Bronchial epithelial cell (primary cell): ENCODE data around the gene DEAF1. TPM values are rescaled to one million over a fixed set of nuclear protein-coding genes. Genes with fewer than 3 reads are reported as not detected.

Source experiments
- DNase-seq: peaks from one replicate; pipeline ENCODE4 v3.0.0-alpha.2; 2010; ENCODE audit warnings: low read depth
- FAIRE-seq: peaks from 2 replicates; lab custom pipeline; 2011; peaks lifted over from hg19 to GRCh38; lab: Jason Lieb, UNC
- H3K27me3 ChIP-seq: 2 replicates; pipeline ENCODE4 v1.5.1; 2011; ENCODE audit warnings: low read length; ENCODE audit not compliant: control insufficient read depth, insufficient read depth
- H3K36me3 ChIP-seq: 2 replicates; pipeline ENCODE4 v1.5.1; 2011; ENCODE audit warnings: low read length; ENCODE audit not compliant: control insufficient read depth, insufficient read depth
- H3K4me3 ChIP-seq: 2 replicates; pipeline ENCODE4 v1.5.1; 2011; ENCODE audit warnings: mild to moderate bottlenecking, low read depth, low read length, control low read depth
- total RNA-seq: library from RNA; depleted of rRNA; stranded (reverse); fragments of >200 nt; gene quantifications from 2 replicates; pipeline ENCODE4 v1.2.1, GENCODE V29; 2014
- TF ChIP-seq, protein P1 (sequence below): IDR thresholded peaks from 2 replicates; pipeline ENCODE4 v1.5.1; 2011; ENCODE audit warnings: mild to moderate bottlenecking, moderate library complexity, low read length, control low read depth, inconsistent platforms; ENCODE audit not compliant: insufficient read depth, severe bottlenecking

Gene DEAF1
- total RNA-seq, 1 donor from 2014 or later: 23.4 TPM

DNA sequence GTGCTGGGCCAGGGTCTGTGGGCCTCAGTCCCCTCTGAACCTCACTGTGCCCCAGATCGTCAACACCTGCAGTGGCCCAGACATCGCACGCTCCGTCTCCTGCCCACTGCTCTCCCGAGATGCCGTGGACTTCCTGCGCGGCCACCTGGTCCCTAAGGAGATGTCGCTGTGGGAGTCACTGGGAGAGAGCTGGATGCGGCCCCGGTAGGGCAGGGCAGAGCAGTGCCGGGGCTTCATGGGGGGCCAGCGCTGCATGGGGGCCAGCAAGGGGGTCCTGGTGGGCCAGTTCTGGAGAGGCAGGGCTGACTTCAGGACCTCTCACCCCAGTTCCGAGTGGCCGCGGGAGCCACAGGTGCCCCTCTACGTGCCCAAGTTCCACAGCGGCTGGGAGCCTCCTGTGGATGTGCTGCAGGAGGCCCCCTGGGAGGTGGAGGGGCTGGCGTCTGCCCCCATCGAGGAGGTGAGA, 27.4 kb upstream of the DEAF1 start:
- Histone ChIP-seq H3K27me3 (no peaks in the 10 kb centered on the region), H3K36me3 (peaks cover 42% of the 10 kb centered on the region), H3K4me3 (no peak overlapping the region)
- TF ChIP-seq, protein P1, sequence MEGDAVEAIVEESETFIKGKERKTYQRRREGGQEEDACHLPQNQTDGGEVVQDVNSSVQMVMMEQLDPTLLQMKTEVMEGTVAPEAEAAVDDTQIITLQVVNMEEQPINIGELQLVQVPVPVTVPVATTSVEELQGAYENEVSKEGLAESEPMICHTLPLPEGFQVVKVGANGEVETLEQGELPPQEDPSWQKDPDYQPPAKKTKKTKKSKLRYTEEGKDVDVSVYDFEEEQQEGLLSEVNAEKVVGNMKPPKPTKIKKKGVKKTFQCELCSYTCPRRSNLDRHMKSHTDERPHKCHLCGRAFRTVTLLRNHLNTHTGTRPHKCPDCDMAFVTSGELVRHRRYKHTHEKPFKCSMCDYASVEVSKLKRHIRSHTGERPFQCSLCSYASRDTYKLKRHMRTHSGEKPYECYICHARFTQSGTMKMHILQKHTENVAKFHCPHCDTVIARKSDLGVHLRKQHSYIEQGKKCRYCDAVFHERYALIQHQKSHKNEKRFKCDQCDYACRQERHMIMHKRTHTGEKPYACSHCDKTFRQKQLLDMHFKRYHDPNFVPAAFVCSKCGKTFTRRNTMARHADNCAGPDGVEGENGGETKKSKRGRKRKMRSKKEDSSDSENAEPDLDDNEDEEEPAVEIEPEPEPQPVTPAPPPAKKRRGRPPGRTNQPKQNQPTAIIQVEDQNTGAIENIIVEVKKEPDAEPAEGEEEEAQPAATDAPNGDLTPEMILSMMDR: no peak
- FAIRE-seq (no peak), DNase-seq (no peak)

DNA sequence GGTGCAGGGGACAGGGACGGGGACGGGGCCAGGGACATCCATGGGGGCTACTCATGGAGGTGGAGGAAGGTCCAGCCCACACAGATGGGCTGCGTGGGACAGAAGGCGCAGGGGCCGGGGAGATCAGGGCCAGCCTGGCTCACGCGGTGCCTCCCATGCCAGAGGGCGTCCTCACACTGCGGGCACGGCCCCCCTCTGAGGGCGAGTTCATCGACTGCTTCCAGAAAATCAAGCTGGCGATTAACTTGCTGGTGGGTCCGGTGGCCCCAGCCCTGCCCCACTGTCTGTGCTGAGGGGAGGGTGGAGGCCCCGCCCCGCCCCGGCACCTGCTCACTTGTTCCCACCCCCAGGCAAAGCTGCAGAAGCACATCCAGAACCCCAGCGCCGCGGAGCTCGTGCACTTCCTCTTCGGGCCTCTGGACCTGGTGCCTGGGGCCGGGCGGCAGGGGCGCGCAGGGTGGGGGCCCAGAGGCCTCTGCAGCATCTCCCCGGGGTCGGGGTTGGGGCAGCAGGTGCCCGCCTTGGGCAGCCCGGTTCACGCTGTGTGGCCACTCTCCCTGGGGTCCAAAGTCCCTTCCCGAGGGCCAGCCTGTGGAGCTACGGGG, 26.8 kb upstream of the DEAF1 start:
- no peak for FAIRE-seq
- H3K36me3 ChIP-seq: peaks cover 40% of the 10 kb centered on the region

DNA sequence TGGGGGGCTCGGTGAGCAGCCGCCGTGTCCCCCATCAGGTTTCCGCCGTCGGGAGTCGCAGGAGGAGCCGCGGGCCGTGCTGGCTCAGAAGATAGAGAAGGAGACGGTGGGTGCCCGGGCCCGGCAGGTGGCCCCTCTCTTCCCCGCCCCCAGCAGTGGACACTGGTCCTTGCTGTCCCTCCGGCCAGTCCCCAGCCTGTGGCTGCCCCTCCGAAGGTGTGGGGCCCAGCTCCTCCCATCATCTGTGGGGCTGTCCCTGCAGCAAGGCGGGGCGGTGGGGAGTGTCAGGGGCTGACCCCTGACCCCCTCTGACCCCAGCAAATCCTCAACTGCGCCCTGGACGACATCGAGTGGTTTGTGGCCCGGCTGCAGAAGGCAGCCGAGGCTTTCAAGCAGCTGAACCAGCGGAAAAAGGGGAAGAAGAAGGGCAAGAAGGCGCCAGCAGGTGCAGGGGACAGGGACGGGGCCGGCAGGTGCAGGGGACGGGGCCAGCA, 26.3 kb upstream of the DEAF1 start:
- TF ChIP-seq, protein P1: no peak
- no peak for DNase-seq
- Histone ChIP-seq H3K27me3 (no peaks in the 10 kb centered on the region), H3K36me3 (peaks cover 40% of the 10 kb centered on the region), H3K4me3 (no peak overlapping the region)
- FAIRE-seq: no peak

More for the DNA sequence above, 26.8 kb upstream of the DEAF1 start:
- Histone ChIP-seq H3K4me3 (no peak overlapping the region), H3K27me3 (no peaks in the 10 kb centered on the region)
- no peak for DNase-seq
- TF ChIP-seq, protein P1: no peak

DNA sequence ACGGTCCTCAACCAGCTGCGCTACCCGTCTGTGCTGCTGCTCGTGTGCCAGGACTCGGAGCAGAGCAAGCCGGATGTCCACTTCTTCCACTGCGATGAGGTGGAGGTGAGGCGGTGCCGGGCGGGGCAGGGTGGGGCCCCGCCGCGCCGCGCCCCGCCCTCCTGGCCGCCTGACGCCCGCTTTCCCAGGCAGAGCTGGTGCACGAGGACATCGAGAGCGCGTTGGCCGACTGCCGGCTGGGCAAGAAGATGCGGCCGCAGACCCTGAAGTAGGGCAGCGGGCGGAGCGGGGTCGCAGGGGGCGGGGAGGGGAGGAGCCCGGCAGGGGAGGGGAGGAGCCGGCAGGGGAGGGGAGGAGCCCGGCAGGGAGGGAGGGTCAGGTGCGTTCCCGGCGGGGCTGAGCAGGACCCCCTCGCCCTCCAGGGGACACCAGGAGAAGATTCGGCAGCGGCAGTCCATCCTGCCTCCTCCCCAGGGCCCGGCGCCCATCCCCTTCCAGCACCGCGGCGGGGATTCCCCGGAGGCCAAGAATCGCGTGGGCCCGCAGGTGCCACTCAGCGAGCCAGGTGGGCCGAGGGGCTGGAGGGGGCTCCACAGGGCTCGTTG, 25.7 kb upstream of the DEAF1 start:
- Histone ChIP-seq H3K36me3 (peaks cover 40% of the 10 kb centered on the region), H3K27me3 (no peaks in the 10 kb centered on the region), H3K4me3 (no peak overlapping the region)
- TF ChIP-seq, protein P1: no peak
- DNase-seq (no peak), FAIRE-seq (no peak)

DNA sequence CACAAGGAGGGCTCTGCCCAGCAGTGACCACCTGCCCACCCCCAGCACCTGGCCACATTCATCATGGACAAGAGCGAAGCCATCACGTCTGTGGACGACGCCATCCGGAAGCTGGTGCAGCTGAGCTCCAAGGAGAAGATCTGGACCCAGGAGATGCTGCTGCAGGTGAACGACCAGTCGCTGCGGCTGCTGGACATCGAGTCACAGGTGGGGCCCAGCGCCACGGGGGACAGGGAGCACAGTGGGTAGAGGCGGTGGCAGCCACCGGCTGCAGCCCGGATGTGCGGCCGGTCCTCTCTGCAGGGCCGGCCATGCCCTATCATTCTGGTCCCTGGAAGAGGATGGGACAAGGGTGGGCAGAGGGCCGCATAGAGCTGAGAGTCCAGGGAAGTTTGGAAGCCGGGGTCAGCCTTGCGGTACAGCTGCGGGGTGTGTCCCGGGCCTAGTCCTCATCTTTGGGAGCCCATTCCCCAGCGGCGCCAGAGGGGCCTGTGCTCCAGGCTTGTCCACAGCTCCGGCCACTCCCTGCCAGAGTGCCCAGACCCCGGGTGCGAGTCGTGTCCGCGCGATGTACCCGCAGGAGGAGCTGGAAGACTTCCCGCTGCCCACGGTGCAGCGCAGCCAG, 25.1 kb upstream of the DEAF1 start:
- no peak overlapping the region for H3K4me3 ChIP-seq
- H3K27me3 ChIP-seq: no peaks in the 10 kb centered on the region
- no peak for FAIRE-seq
- no peak for DNase-seq
- TF ChIP-seq, protein P1: no peak
- H3K36me3 ChIP-seq: peaks cover 39% of the 10 kb centered on the region
